SK-N-MC (cell line): Measurements from ENCODE around the gene RXFP4.

Experiments
- EZH2 ChIP-seq: fragments of 200-600 bp; sonication (generic); IDR thresholded peaks from one replicate; pipeline ENCODE4 v1.6.1; 2017; ENCODE audit warnings: antibody characterized with exemption
- FOXP2 ChIP-seq: optimal IDR thresholded peaks from 2 replicates; pipeline ENCODE3; 2011; ENCODE audit warnings: mild to moderate bottlenecking, moderate library complexity; ENCODE audit not compliant: insufficient read depth; ENCODE audit errors: extremely low read length, control extremely low read depth
- POLR2AphosphoS5 ChIP-seq: IDR thresholded peaks from 2 replicates; pipeline ENCODE4 v1.6.1; 2012; ENCODE audit warnings: mild to moderate bottlenecking, low read depth, low read length, borderline replicate concordance

DNA sequence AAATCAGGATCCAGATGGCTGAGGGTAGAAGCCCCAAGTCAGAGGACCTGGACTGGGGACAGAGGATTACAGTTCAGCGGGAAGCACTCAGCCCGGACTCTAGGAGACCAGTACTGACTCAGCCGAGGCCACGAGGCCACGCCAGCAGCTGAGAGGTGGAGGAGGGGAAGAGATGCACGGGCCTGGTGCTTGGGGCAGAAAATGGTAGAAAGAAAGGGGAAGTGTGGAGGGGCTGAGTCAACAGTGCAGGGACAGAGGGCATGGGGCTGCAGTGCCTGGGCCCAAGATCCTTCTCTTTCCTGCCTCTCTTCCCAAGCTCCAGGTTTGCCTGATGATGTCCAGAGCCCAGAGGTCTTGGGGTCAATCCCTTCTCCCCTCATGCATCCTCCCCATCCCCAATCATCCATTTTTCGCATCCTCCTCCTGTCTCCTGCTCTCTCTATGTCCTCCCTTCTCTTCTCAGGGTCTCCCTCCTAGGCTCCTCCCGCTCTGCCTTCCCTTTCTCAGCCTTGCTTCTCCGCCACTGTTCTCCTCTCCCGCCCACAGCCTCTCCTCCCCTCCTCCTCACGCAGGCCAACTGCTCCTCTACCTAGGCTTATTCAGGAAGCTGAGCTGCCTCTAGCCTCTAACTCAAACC is 29.2 kb downstream of the RXFP4 start:
- TF ChIP-seq EZH2 (no peak), POLR2AphosphoS5 (no peak), FOXP2 (no peak)
